ENCODE results near the gene GTPBP1.

Gene GTPBP1

DNA sequence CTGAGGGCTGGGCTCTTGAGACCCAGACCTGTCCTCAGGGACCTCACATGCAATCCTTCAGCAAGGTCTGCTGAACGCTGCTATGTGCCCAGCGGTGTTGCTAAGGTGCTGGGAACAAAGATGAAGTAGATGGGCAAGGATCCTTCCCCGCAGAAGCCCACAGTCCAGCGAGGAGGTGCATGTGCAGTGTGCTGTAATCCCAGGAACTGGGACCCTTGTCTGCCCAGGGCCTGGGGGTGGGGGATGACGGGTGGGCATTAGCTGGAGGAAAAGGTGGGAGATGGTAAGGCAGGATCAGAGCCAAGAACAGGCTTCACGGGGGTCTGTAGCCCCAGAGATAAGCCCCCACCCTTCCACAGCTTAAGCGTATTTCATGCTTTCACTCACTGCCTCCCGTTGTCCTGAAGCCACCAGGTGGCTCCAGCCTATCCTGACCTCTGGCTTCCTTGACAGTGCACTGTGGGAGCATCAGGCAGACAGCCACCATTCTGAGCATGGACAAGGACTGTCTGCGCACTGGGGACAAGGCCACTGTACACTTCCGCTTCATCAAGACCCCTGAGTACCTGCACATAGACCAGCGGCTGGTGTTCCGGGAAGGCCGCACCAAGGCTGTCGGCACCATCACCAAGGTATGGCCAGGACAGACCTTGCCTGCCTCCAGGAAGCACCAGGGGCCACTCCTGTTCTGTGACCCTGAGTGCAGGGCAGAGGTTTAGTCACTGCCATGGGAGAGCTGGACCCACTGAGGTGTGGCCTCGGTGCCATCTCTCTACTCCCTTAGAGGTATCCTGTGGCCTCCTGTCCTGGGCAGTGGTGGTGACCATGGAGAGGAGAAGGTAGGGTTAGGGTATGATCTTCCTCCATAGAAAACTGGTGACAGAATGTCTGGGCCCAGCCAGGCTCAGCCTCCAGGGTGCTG lies 22.0 kb downstream of the GTPBP1 start:
- no peak for FAIRE-seq

DNA sequence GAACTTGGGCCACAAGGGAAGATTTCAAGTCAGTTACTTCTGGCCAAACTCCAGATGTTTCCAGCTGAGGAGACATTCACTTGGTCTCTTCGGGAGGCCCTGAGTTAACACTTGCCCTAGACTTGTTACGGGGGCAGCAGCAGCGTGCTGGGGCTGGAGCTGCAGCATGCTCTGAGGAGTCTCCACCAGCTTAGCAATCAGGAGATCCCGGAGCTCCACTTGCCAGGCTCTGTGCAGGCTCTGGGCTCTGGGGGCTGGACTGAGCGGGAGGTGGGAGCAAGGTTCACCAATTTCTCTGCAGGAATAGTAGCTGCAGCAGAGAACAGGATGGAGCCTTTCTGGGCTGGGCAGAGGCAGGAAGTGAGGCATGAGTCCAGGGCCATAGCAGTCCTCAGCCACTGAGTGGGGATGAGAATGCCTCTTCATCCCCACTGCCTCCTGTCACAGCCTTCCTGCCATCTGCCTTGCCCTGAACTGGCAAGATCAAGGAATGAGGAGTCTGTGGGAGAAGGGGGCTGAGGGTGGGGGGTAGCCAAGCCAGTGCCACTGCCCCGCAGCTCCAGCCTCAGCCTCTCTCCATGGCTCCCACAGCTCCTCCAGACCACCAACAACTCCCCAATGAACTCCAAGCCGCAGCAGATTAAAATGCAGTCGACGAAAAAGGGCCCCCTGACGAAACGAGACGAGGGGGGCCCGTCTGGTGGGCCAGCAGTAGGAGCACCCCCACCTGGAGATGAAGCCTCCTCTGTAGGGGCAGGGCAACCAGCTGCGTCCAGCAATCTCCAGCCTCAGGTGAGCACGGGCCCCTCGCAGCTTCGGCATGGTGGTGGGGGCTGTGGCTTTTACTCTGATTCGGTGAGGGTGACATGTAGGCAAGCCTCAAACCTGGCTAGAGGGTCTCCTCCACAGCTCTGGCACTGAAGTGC lies 23.4 kb downstream of the GTPBP1 start:
- FAIRE-seq, result no peak

DNA sequence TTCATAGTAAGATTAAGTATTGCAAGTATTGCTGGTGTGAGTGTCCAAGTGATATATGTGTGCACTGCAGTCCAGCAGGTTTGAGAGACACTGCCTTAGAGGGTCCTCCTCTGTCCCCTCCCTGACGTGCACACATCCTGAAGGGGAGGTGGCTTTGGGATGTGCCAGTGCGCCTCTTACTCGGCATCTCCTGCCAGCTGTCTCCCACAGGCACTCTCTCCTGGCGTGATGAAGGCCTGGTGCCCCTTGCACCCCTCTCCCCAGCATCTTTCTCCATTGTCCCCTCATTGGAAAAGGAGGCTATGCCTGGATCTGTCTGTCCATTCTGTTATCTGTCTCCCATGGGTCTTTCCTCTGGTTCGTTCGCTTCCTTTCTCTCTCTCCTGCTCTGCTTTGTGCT lies 24.2 kb downstream of the GTPBP1 start:
- FAIRE-seq, result no peak

DNA sequence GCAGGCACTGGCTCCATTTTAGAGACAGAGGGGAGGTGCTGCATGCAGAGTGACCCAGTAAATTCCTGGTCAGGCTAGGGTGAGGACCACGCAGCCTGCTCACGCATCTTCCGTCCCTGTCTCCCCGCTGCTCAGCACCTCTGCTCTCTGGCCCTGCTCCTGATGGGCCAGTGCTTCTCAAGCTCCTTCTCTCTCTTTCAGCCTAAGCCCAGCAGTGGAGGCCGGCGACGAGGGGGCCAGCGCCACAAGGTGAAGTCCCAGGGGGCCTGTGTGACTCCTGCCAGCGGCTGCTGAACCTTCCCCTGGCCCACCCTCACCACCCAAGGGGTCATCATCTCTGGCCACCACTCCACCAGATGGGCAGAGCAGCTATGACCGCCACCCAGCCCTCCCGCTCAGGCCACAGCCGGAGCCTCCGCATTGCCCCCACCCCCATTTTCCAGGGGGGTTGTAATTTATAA lies 24.7 kb downstream of the GTPBP1 start:
- FAIRE-seq, result no peak

DNA sequence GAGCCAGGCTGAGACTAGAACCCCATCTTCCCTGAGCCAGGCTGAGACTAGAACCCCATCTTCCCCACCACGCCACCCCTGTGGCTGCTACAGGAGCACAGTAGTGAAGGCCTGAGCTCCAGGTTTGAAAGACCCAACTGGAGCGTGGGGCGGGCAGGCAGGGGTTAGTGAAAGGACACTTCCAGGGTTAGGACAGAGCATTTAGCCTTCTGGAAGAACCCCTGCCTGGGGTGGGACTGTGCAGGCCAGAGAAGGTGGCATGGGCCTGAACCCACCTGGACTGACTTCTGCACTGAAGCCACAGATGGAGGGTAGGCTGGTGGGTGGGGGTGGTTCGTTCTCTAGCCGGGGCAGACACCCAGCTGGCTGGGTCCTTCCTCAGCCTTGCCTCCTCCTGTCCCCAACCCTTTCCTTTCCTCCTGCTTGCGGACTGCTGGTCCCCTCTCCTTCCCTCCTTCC lies 26.0 kb downstream of the GTPBP1 start:
- no peak for FAIRE-seq

DNA sequence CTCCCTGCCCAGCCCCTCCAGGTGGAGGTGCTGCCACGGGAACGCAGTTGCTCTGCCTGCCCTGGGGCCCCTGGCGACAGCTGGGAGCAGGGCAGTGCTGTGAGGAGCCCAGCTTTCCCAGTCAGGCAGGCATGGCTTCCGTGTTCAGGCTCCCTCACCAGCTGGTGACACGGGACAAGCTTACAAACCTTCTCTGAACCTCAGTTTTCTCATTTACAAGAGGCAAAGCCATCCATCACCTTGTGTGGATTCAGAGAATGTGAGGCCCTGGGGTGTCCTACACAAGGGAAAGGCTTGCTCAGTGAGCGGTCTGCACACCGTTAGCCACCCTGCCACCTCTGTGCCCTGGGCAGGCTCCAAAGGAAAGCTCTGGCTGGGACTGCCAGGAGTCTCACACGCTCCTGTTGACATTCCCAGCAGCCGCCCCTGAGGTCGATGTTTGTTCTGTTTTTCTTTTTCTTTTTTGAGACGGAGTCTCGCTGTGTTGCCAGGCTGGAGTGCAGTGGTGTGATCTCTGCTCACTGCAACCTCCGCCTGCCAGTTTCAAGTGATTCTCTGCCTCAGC lies 26.6 kb downstream of the GTPBP1 start:
- FAIRE-seq, result no peak

DNA sequence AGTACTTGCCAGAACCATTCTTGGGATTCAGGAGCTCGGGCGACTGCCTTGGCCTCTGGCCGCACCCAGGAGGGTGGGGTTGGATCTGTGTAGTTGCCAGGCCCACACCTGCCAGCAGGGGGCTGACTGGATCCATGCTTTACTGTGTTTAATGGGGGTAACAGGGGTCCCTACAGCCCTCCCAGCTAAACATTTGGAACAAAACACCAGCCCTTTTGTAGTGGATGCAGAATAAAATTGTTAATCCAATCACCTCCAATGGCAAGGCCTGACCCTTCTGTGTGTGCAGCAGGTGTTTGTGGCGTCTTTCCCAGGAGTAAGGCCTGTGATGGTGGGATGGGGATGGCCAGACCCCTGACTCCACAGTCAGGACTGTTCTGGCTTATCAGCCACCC lies 27.6 kb downstream of the GTPBP1 start:
- FAIRE-seq, result no peak

DNA sequence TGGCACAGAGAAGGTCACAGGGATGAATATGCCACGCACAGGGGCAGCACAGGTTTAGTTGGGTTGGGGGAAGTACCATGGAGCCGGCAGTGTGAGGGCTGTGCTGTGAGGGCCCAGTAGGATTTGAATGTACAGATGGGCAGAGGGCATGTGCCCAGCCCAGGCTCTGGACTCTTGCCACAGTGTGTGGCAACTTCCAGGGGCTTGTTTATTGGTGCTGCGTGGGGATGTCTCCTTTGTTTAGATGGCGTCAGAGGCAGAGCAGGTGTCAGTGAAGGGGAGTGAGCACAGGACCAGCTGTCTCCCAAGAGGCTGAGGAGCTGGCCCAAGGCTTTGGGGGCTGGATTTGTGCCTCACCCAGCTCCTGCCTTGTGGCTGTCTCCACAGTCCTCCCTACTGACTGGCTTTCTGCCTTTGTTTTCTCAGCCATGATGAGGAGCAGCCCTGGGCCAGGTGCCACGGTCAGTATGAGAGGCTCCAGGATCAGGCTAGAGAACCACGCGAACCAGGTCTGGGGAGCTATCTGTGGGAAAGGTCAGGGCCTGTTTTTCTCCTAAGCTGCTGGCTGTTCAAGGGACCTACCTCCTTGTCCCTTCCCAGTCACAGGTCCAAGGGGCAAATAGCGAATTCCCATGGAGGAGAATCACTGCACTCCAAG lies 28.1 kb downstream of the GTPBP1 start:
- FAIRE-seq, result no peak

DNA sequence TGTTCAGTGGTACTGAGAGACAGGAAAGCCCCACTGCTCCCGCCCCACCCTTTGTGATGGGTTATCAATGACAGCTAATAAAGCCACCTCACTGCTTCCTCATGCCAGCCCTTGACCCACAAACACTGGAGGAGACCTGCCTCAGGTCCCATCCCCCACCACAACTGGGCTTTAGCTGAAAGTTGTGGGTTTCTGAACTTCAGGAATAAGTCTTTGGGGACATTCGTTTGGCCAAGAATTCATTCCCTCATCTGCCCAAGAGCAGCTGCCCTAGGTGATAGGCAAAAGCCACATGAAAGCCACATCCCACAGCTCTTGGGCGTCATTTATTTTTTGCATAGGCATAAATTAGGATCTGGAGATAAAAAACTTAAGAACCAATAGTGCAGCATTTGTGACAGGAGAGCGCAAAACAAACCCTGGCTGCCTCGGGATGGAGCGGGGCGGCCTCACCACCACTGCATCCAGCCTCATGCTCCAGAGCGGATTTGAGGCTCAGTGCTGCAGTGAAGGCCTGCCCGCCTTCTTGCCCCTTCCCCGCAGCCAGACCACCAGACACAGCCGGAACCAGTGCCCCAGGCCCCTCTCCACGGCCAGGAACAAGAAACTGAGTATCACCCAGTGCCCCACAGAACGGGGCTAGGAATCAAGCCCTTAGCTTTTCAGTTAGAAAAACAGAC lies 28.8 kb downstream of the GTPBP1 start:
- no peak for FAIRE-seq

DNA sequence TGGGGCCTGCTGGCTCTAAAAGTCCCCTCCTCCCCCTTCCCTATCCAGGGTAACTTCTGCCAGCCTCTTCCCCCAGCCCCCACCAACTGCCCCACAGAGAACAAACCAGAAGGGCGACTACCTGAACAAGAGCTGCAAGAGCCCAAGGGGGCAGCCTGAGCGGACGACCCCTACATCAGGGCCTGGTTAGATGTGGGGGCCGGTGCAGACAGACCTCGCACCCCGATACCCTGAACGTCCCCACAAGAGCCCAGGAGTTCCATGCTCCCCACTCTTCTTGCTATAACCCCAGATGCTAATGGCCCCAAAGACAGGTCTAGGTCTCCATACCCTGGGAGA lies 29.4 kb downstream of the GTPBP1 start:
- no peak for FAIRE-seq

DNA sequence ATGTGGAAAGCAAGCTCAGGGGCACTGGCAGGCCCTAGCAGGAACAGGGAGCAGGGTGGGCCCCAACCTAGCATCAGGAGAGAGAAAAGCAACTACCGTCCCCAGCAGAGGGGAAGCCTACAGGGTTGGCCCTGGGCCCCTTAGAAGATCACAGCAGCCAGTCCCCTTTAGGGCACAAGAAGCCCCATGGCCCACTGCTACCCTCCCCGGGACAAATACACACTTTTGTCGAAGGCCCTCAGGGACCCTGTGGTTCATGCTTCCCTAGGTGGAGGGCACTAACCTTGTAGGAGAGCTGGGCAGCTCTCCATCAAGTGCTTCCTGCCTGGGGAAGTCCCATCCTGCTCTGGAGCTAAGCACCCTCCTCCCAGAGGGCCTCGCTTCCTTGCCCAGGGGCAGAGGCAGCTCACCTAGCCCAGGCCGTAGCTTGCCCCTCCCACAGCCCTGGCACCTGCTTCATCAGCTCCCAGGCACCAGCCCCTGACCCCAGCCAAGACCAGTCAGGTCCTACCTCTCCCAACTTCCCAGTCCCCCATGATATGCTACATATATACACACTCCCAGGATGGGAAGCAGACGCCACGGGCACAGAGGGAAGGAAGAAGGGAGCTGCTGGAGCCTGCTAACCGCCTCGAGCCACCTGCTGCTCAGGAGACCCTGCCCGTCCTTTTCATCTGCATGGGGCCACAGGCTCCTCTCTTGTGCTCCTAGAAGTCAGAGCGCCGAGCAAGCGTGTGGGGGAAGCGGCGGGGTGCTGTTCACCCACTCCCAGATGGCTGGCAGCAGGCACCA lies 29.9 kb downstream of the GTPBP1 start:
- no peak for FAIRE-seq

DNA sequence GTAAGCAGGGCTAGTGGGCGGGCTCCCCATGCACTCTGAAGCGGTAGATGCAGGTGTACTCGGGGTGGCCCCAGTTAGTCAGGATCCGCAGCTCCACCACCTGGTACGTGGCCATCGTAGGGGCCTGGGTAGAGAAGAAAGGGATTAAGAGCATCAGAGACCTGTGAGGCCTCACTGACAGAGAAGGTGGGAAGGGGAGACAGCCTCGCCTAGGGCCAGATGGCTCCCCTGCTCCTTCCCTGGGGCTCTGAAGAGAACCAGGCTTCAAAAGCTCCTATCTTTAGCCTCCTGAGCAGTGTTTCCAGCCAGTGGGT lies 30.5 kb downstream of the GTPBP1 start:
- no peak for FAIRE-seq

DNA sequence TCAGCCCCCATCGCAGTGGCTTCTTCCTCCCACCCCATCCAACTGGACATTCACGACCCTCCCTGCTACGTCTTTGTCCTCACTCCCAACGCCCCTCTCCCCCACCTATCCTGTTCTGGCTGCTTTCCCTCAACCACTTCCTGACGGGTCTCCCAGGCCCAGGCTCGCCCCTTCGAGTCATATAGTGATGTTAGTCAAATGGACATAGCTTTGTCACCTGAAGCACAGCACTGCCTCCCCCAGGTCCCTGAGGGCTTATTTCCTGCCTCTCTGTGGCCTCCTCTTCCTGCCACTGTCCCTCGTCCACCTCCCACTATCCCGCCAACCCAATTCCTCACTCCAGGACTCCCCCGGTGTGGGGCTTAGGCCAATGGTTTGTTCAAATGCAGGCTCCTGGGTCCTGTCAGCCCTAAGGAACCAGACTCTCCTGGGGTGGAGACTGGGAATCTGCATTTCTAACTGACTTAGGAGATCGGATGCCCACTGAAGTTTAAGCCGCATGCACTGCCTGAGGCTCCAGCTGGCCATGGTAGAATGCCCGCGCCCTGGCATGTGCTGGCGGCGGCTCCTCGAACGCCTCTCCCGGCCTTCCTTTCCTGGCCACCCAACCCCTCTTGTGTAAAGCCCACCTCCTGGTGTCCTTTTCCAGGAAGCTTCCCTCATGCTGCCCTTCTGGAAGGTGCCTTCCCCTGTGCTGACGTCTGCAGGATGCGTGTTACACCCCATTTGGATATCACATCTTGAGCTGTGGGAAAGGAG lies 31.7 kb downstream of the GTPBP1 start:
- FAIRE-seq, result no peak

DNA sequence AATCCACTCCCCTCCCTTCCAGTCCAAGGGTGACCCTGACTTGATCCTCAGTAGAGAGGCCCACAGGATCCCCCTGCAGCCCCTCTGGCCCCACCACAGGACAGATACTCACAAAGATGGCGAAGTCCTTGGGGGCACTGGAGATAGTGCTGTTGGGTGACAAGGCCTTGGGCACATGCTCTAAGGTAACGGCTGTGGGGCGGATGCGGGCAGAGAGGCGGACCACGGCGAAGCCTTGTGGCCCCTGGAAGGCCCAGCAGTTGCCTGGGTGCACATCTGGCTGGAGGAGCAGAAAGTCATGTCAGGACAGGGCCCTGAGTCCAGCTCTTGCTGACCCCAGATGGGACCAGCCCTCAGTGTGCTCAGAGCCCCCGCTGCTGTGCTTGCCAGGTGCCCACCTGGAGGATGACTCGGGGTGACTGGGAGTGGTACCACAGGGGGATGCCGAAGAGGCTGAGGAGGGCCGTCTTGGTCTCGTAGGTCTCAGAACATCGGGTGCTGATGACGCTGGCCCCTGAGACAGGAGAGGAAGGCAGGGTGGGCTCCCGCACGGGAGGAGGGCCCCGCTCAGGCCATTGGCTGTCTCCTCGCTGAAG lies 32.8 kb downstream of the GTPBP1 start:
- no peak for FAIRE-seq

DNA sequence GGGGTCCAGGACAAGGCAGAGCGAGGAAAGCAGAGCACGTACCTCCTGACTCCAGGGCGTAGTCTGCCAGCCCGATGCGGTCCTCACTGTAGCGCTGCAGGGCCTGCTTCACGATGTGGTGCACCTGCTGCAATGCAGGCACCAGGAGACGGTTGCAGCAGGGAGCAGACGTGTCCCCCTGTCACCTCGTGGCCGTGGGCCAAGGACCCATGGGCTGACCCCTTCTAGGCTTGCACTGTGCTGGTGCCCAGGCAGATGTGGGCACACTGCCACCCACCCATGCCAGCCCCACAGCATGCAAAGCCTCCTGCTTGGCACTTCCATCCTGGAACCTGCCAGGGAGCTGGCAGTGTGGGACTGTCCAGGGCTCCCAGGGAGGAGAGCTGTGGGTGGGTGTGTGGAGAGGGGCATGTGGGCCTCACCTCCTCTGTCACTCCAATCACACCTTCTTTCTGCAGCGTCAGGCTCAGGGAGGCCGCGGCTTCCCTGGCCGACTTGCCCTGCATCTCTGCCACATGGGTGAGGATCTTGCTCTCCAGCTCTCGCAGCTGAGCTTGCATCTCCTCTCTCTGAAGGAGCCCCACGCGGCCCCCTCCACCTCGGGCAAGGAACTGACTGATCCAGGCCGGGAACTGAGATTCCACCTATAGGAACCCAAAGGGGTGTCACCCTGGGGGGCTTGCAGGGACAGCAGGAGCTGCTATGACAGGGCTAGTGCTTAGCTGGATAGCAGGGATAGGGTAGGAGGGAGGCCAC lies 33.7 kb downstream of the GTPBP1 start:
- no peak for FAIRE-seq

DNA sequence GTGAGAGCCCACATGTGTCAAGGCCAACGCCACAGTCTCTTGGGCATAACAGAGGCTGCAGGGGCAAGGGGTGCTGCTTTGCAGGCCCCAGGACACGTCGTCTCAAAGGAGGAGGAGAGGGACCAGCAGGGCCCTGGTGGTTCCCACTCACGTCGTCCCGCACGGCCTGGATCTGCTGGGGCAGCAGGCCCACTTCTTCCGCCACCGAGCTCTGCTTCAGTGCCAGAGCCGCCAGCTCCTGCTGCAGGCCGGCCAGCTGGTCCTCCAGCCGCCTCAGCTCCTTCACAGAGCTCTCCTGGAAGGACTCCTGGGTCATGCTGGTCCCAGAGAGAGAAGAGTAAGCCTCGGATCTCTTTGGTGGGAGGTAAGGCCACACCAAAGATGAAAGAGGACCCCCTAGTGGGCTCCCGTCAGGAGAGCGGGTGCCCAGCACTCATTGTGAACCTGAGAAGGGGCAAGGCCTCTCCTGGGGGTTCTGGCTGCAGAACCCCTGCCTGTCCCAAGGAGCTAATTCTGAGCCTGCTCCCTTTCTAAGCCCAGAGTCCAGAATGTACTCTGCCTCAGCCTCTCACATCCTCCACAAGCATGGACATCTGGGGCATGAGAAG lies 34.5 kb downstream of the GTPBP1 start:
- FAIRE-seq, result no peak

DNA sequence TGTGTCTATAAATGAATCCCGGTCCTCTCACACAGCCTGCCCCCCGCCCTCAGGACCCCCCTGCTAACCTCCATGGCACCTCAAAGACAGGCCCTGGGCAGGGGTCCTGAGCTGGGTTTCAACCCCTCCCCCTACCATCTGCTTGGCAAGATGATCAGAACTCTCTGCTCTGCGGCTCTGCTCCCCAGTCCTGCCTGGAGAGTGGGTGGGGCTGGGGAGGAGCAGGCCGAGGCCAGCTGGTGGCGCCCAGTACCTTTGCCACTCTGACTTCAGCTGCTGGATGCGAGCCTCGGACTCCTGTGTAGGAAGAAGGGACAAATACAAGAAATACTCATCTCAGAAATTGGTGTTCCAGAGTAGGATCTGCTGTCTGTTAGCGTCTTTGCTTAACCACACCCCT lies 35.0 kb downstream of the GTPBP1 start:
- FAIRE-seq, result no peak

DNA sequence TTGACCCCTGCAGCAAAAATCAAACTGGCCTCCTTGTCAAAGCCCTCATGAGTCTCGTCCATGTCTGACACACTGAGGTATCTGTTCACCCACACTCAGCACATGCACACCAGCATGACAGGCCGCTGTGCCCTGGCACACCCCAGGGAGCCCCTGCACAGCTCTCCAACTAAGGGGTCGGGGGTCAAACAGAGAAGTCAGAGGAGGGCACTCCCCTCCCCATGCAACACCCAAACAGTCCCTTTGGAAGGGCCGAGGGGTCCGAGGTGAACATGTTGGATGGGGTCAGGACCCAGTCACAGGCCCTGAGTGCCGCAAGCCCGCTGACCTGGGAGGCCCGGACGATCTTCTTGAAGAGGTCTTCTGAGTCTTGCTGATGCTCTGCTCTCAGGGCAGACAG lies 35.4 kb downstream of the GTPBP1 start:
- FAIRE-seq, result no peak

DNA sequence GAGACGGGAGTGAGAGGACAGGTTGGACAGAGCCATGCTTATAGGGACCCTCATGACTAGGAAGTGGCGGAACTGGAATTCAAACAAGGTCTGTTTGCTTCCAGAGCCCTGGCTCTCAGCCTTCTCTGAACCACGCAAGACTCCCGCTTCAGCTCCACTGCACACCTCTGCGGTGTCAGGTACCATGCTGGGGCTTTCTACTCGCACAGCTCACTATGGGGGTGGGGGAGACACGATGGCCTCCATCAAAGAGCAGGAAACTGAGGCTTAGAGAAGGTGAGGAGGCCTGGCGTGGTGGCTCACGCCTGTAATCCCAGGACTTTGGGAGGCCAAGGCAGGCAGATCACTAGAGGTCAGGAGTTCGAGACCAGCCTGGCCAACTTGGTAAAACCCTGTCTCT lies 35.8 kb downstream of the GTPBP1 start:
- FAIRE-seq, result no peak
